ENCODE results near the gene ALDH3A1.

DNA sequence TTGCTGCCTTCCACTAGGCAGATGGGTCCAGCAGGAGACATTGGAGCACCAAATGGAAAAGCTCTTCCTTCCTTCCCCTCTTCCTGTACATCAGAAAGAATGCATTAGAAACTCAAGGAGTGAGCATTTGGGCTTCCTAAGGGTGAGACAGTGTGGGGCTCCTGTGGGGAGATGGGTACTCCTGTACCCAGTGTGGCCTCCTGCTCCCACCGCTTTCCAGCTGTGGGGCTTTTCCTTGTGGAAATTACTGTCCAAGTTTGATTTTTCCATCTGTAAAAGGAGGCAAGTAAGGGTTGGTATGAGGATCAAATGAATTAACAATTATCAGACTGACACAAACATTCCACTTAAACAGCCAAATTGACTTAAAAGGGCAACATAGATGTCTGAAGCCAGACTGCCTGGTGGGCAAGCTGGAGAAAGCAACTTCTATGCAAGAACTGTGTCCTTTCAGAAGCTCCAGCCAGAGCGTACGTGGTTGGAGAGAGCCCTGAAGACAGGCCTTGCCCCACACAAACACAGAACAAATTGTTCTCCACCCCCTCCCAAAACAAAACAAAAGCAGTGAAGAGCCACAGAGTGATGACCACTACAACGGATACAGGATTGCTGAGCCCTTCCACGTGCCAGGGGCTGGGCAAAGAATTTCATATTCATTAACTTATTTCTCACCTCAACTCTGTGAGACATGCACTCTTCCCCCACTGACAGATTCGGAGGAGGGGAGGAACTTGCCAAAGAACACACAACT lies 23.1 kb upstream of the ALDH3A1 start:
- TF ChIP-seq, protein P1, sequence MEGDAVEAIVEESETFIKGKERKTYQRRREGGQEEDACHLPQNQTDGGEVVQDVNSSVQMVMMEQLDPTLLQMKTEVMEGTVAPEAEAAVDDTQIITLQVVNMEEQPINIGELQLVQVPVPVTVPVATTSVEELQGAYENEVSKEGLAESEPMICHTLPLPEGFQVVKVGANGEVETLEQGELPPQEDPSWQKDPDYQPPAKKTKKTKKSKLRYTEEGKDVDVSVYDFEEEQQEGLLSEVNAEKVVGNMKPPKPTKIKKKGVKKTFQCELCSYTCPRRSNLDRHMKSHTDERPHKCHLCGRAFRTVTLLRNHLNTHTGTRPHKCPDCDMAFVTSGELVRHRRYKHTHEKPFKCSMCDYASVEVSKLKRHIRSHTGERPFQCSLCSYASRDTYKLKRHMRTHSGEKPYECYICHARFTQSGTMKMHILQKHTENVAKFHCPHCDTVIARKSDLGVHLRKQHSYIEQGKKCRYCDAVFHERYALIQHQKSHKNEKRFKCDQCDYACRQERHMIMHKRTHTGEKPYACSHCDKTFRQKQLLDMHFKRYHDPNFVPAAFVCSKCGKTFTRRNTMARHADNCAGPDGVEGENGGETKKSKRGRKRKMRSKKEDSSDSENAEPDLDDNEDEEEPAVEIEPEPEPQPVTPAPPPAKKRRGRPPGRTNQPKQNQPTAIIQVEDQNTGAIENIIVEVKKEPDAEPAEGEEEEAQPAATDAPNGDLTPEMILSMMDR (IDR thresholded peaks at IDR 0.05; ENCODE audit: poor library complexity, severe bottlenecking), result no peak
- no peak for TF ChIP-seq SMC3 (conservative IDR thresholded peaks at IDR 0.05; ENCODE audit: poor library complexity)
- no peak for TF ChIP-seq EP300 (conservative IDR thresholded peaks at IDR 0.05; ENCODE audit: poor library complexity, severe bottlenecking)
- TF ChIP-seq RAD21 (conservative IDR thresholded peaks at IDR 0.05), result no peak
